Renal pelvis (tissue), 4 donors: ENCODE data around the gene ARHGEF28. TPM values are rescaled to one million over a fixed set of nuclear protein-coding genes. Genes with fewer than 3 reads are reported as not detected.
A peak's percentile ranks its signal among the peaks of the same experiment; 100 is the strongest.

Source experiments
- DNase-seq: peaks from one replicate; pipeline ENCODE4 v3.0.0-alpha.2; 2013
- polyA plus RNA-seq, 3 donors: library from polyadenylated mRNA; unstranded; fragments of 120-200 nt; gene quantifications; one replicate each; pipeline ENCODE4 v1.2.1, GENCODE V29; 2013; ENCODE audit not compliant: insufficient read length in 3 of 3

ARHGEF28 gene
- polyA plus RNA-seq, 3 donors: 42.6 to 72.4 (median 60.2) TPM

- DNase-seq: no peak
Observed at GRCh38 chr5:73690015-73690414, 64.0 kb downstream of the ARHGEF28 start.

GRCh38 chr5:73691302-73692080 is 65.5 kb downstream of the ARHGEF28 start:
- no peak for DNase-seq

GRCh38 chr5:73692166-73692640 is 66.2 kb downstream of the ARHGEF28 start:
- no peak for DNase-seq

DNA sequence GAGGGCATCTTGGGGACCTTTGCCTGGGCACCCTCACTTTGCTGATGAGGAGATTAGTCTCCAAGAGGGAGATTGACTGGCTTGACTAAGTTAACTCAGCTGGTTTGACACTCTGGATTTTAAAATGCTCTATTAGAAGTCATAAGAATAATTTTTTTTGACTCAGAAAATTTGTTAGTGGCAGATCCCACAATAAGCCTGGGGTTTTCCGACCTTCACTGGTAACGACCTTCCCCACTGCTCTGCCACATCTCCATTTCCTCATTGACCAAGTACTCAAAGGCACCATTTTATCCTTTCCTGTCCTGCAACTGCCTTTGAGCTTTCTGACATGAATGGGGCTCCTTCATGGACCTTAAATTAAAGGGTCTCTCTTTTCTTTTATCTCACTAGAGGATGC is 67.0 kb downstream of the ARHGEF28 start:
- DNase-seq: no peak

- no peak for DNase-seq
Observed at GRCh38 chr5:73693573-73694061, 67.6 kb downstream of the ARHGEF28 start.

GRCh38 chr5:73694089-73694488 is 68.1 kb downstream of the ARHGEF28 start:
- DNase-seq: no peak

DNA sequence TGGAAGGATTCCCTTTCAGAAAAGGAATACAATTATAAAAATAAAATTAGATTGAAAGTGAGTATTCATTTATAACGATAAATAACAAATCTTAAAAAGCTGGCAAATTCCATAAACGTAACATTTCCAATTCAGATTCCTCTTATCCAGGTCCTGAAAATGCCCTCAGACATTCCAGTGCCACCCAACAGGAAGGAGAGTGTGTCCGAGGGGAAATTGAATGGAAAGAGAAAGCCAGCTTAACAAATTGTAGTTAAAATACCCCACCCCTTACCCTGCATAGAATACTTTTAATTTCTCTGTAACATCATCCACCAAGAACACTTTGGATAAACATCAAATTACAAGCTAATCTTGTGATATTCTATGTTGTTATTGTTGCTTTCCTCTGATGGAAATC is 72.0 kb downstream of the ARHGEF28 start:
- no peak for DNase-seq

DNA sequence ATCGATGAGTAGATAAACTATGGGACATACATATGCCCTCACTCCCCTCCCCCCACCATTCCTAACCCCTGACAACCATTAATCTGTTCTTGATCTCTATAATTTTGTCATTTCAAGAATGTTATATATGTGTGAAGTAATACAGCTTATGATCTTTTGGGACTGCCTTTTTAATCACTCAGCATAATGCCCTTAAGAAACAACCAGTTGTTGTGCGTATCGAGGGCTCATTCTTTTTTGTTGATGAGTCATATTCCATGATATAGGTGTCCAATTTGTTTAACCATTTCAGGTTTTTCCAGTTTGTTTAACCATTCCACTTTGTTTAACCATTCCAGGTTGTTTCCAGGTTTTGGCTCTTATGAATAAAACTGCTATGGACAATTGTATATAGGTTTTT is 75.6 kb downstream of the ARHGEF28 start:
- no peak for DNase-seq

DNA sequence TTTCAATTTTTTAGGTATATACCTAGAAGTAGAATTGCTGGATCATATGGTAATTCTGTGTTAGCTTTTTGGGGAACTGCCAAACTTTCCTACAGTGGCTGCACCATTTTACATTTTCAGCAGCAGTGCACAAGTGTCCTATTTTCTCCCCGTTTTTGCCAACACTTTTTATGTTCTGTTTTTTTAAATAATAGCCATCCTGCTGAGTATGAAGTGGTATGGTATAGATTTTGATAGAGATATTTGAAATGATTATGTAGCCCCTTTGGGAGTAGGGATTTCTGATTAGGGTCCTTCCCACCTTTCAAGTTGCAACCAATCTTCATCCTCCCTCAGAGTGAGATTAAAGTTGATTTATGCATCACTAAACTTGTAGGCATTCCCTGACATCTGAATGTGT is 76.5 kb downstream of the ARHGEF28 start:
- DNase-seq: no peak

GRCh38 chr5:73702951-73703350 is 77.0 kb downstream of the ARHGEF28 start:
- no peak for DNase-seq

GRCh38 chr5:73705364-73705763 is 79.4 kb downstream of the ARHGEF28 start:
- no peak for DNase-seq

GRCh38 chr5:73706963-73707362 is 81.0 kb downstream of the ARHGEF28 start:
- no peak for DNase-seq

DNA sequence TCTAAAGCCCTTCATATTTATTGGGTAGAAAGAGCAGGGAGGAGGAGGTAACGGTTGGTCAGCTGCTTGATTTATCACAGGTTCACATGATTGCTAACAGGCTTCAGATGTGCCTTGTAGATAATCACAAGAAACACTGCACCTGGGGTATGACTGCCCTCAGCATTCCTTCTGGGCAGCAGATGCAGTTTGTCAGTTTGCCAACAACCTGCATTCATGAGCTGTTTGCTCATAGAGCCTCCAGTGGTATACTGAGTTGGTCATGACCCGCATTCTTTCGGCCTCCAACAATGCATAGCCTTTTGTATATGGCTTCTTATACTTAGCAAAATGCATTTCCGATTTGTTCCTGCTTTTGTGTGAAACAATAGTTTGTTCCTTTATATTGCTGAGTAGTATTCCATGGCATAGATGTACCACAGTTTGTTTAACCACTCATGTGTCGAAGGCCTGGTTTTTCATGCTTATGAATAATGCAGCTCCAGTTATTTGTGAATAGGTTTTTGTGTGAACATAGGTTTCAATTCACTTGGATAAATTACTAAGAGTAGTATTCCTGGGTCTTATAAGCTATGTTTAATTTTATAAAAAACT is 83.6 kb downstream of the ARHGEF28 start:
- DNase-seq: no peak

DNA sequence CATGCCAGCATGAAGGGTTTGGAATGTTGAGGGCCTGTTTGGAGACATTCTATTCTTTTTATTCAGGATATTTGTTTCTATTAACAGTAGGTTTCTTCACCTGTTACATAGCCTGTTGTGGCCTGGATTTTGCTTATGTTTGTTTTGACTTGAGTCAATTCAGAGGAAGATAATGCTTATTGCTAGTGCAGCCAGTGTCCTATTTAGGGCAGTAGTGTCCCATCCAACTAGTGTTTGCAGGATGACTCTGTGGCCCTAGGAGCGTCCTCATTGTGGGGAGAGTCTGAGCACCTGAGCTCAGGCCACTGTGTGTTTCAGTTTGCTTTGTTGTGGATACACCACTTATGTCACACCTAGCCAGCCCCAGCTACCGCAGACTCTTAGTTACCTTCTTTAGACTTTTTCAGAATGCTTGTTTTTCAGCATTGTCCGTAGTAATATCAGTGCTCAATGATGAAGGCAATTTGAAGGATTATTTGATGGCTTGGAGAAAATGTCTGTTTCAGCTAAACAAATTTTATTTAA is 90.3 kb downstream of the ARHGEF28 start:
- no peak for DNase-seq

DNA sequence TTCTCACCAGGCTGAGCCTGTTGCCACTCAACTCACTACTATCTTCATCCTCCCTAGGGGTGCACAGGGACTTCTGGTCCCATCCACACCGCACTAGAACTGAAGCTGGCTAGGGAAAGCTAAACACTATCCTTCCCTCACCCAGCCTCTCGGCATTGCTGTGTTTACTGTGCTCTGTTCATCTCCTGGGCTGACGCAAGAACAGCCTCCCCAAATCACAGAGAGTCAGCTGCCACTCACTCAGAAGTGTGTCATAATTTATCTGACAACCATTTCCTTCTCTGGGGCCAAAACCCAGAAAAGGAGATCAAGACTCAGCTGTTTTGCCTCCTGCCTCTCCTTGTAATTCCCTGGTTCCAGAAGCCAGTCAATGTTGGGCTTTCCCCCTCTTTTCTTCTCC is 92.8 kb downstream of the ARHGEF28 start:
- DNase-seq: no peak

DNA sequence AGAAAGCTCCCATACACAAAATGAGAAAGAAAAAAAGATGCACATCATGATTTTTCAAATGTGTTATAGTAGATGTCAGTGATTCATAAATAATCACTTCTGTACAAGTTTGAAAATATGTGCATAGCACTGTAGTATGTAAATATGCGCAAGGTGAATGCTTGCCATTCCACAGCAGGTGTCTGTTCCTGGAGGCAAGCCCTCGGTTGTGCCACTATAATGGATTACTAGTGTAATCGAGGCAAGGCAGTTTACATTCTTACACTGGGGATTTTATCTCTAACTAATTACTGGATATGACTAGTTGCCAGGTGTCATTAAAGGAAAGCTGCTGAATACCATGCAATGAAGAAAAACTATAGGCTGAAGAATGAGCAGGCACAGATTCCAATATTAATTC is 93.6 kb downstream of the ARHGEF28 start:
- no peak for DNase-seq

DNA sequence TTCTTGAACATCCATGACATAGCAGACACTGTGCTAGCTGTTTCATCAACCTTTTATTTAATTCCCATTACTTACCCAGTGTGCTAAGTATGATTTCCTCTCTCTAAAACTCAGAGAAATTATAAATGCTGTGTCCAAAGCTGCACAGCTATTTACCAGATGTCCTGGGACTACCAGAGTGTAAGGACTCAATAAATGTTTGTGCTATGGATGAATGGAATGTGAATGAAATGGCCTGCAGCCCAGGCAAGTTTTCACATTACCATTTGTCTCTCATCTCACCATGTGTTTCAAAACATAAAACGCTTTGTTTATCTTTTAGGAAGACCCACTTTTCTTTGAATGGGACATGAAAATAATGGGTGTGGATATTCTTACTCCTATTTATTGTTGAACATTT is 96.2 kb downstream of the ARHGEF28 start:
- DNase-seq: peak; percentile 17

DNA sequence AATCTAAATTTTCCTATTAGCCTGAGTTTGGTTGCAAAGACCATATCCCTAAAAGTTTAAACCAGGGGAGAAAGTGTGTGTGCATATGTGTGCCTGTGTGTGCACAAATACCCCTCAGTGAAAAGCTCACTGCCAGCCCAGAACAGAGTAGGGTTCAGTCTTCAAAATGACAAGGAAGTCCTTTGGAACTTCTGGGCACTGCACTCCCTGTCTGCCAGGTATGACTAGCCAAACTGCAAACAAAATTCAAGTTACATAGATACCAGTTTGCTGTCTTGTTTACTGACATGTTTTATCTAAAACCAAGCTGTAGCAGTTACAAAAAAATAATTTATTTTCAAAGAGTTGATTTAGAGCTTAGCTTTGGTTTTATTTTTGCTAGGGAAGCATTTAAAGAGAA is 100.1 kb downstream of the ARHGEF28 start:
- DNase-seq: no peak

- DNase-seq: no peak
Observed at GRCh38 chr5:73726606-73727231, 100.7 kb downstream of the ARHGEF28 start.

DNA sequence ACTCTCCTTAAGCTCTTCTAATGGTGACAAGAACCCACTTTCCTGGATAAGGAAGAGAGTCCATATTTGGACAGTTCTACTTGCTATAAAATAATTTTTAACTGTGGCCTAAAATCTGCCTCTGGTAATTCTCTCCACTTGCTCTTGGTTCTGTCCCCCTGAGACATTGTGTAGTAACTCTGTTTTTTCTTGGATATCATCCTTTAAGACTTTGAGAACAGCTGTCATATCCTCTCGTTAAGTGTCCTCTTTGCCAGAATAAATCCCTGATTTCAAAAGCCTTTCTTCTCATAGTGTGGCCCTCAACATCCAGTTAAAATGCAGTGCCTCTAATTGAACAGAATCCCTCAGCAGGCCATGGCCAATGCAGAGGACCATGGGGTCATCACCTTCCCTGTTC is 101.5 kb downstream of the ARHGEF28 start:
- DNase-seq: no peak

DNA sequence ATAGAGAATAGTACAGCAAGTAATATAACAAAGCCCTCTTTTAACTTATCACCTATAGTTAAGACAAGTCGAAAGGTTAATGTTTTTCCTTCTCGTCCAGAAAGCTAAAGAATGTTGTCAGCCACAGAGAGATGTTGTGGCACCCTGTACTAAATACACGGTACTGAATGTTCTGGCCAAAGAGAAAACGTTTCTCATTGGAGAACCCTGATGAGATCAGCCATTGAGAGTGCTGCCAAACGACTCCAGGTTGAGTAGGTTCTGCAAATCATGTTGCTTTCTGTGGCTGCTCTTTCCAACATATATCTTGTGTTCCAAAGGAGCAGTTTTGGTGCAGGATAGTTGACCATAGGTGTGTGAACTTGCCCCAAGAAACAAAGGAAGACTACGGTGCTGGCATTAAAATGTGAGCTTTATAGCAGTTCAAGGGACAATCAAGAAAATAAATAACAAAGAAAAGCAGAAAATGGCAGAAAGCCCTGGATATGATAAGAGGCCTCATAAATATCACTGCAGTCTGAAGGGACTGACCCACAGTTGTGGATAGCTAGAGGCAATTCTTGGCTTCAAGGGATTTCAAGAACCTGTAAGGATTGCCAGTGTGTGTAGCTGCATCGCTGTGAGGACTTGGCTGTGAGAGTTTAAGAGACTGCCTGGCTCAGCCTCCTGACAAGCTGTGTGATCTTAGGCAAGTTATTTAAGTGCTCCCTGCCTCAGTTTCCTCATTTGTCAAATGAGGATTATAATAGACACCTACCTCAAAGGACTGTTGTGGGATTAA is 102.7 kb downstream of the ARHGEF28 start:
- no peak for DNase-seq

- no peak for DNase-seq
Observed at GRCh38 chr5:73729329-73729728, 103.3 kb downstream of the ARHGEF28 start.
